ENCODE measurements around the gene SRSF3.

The SRSF3 gene

DNA sequence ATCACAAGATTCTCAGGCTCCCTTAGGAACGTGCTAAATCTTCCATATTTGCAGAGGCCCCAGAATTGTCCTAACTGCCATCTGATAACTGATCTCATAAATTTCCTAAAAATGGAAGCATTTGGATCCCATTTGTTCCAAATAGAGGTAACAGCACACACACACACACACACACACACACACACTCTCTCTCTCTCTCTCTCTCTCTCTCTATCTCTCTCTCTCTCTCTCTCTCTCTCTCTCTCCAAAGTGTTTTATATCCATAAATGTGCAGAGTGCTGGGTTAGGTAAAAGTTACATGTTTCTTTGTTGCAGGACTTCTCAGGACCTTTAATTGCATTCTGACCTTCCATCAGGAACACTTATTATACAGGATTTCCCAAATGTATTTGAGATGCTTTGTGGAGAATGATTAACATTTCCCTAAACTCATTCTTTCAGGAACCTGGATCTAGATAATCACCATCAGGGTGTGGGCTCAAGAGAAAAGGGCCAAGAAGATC, 38.4 kb upstream of the SRSF3 start:
- Histone ChIP-seq H3K9me3 (ENCODE audit: low read depth, low read length) (no peaks in the 10 kb centered on the region), H3K4me3 (no peak overlapping the region), H3K36me3 (ENCODE audit: insufficient read depth, low read length) (no peaks in the 10 kb centered on the region), H3K9ac (ENCODE audit: insufficient read length) (no peak overlapping the region), H3K27ac (no peak overlapping the region)
- TF ChIP-seq POLR2AphosphoS5 (IDR thresholded peaks at IDR 0.05; ENCODE audit: borderline replicate concordance, low read depth, low read length) (no peak), EZH2 (IDR thresholded peaks at IDR 0.05) (no peak), FOXP2 (optimal IDR thresholded peaks at IDR 0.05; ENCODE audit: control extremely low read depth, extremely low read length, insufficient read depth) (no peak)
- DNase-seq (ENCODE audit: low read depth, low spot score), result no peak

GRCh38 chr6:36556281-36556680, 37.9 kb upstream of the SRSF3 start:
- Histone ChIP-seq H3K36me3 (ENCODE audit: insufficient read depth, low read length) (no peaks in the 10 kb centered on the region), H3K27ac (no peak overlapping the region), H3K9ac (ENCODE audit: insufficient read length) (no peak overlapping the region), H3K9me3 (ENCODE audit: low read depth, low read length) (no peaks in the 10 kb centered on the region), H3K4me3 (no peak overlapping the region)
- TF ChIP-seq POLR2AphosphoS5 (IDR thresholded peaks at IDR 0.05; ENCODE audit: borderline replicate concordance, low read depth, low read length), result no peak
- TF ChIP-seq EZH2 (IDR thresholded peaks at IDR 0.05), result no peak
- no peak for TF ChIP-seq FOXP2 (optimal IDR thresholded peaks at IDR 0.05; ENCODE audit: control extremely low read depth, extremely low read length, insufficient read depth)
- no peak for DNase-seq (ENCODE audit: low read depth, low spot score)

GRCh38 chr6:36559011-36559793, 35.0 kb upstream of the SRSF3 start:
- no peak for DNase-seq (ENCODE audit: low read depth, low spot score)
- Histone ChIP-seq H3K27ac (no peak overlapping the region), H3K4me3 (no peak overlapping the region), H3K9me3 (ENCODE audit: low read depth, low read length) (no peaks in the 10 kb centered on the region), H3K36me3 (ENCODE audit: insufficient read depth, low read length) (no peaks in the 10 kb centered on the region), H3K9ac (ENCODE audit: insufficient read length) (no peak overlapping the region)
- TF ChIP-seq FOXP2 (optimal IDR thresholded peaks at IDR 0.05; ENCODE audit: control extremely low read depth, extremely low read length, insufficient read depth) (no peak), EZH2 (IDR thresholded peaks at IDR 0.05) (no peak), POLR2AphosphoS5 (IDR thresholded peaks at IDR 0.05; ENCODE audit: borderline replicate concordance, low read depth, low read length) (no peak)

- TF ChIP-seq EZH2 (IDR thresholded peaks at IDR 0.05) (no peak), POLR2AphosphoS5 (IDR thresholded peaks at IDR 0.05; ENCODE audit: borderline replicate concordance, low read depth, low read length) (no peak), FOXP2 (optimal IDR thresholded peaks at IDR 0.05; ENCODE audit: control extremely low read depth, extremely low read length, insufficient read depth) (no peak)
- Histone ChIP-seq H3K4me3 (no peak overlapping the region), H3K36me3 (ENCODE audit: insufficient read depth, low read length) (no peaks in the 10 kb centered on the region), H3K9ac (ENCODE audit: insufficient read length) (no peak overlapping the region), H3K27ac (no peak overlapping the region), H3K9me3 (ENCODE audit: low read depth, low read length) (no peaks in the 10 kb centered on the region)
- no peak for DNase-seq (ENCODE audit: low read depth, low spot score)
Observed at GRCh38 chr6:36560822-36561221, 33.3 kb upstream of the SRSF3 start.

- H3K9me3 ChIP-seq (ENCODE audit: low read depth, low read length), result no peaks in the 10 kb centered on the region
- H3K9ac ChIP-seq (ENCODE audit: insufficient read length), result no peak overlapping the region
- TF ChIP-seq EZH2 (IDR thresholded peaks at IDR 0.05), result no peak
- no peak for TF ChIP-seq FOXP2 (optimal IDR thresholded peaks at IDR 0.05; ENCODE audit: control extremely low read depth, extremely low read length, insufficient read depth)
- TF ChIP-seq POLR2AphosphoS5 (IDR thresholded peaks at IDR 0.05; ENCODE audit: borderline replicate concordance, low read depth, low read length), result no peak
- no peak overlapping the region for H3K4me3 ChIP-seq
- DNase-seq (ENCODE audit: low read depth, low spot score), result no peak
- no peaks in the 10 kb centered on the region for H3K36me3 ChIP-seq (ENCODE audit: insufficient read depth, low read length)
- no peak overlapping the region for H3K27ac ChIP-seq
Observed at GRCh38 chr6:36563237-36563927, 30.8 kb upstream of the SRSF3 start.

DNA sequence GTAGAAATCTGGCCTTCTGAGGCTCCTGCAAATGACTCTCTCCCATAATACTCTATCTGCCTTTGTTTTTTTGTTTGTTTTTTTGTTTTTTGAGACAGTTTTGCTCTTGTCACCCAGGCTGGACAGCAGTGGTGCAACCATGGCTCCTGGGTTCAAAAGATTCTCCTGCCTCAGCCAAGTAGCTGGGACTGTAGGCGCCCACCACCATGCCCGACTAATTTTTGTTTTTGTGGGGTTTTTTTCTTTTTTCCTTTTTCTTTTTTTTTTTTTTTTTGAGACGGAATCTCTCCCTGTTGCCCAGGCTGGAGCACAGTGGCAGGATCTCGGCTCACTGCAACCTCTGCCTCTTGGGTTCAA, 30.3 kb upstream of the SRSF3 start:
- DNase-seq (ENCODE audit: low read depth, low spot score), result no peak
- no peaks in the 10 kb centered on the region for H3K36me3 ChIP-seq (ENCODE audit: insufficient read depth, low read length)
- no peaks in the 10 kb centered on the region for H3K9me3 ChIP-seq (ENCODE audit: low read depth, low read length)
- H3K4me3 ChIP-seq, result no peak overlapping the region
- no peak overlapping the region for H3K27ac ChIP-seq
- no peak overlapping the region for H3K9ac ChIP-seq (ENCODE audit: insufficient read length)
- TF ChIP-seq EZH2 (IDR thresholded peaks at IDR 0.05) (no peak), POLR2AphosphoS5 (IDR thresholded peaks at IDR 0.05; ENCODE audit: borderline replicate concordance, low read depth, low read length) (no peak), FOXP2 (optimal IDR thresholded peaks at IDR 0.05; ENCODE audit: control extremely low read depth, extremely low read length, insufficient read depth) (no peak)

GRCh38 chr6:36566418-36566905, 27.7 kb upstream of the SRSF3 start:
- H3K4me3 ChIP-seq, result no peak overlapping the region
- H3K27ac ChIP-seq, result no peak overlapping the region
- no peak for DNase-seq (ENCODE audit: low read depth, low spot score)

GRCh38 chr6:36570264-36570663, 23.9 kb upstream of the SRSF3 start:
- Histone ChIP-seq H3K4me3 (no peak overlapping the region), H3K36me3 (ENCODE audit: insufficient read depth, low read length) (no peaks in the 10 kb centered on the region), H3K9me3 (ENCODE audit: low read depth, low read length) (no peaks in the 10 kb centered on the region), H3K27ac (no peak overlapping the region), H3K9ac (ENCODE audit: insufficient read length) (no peak overlapping the region)
- TF ChIP-seq FOXP2 (optimal IDR thresholded peaks at IDR 0.05; ENCODE audit: control extremely low read depth, extremely low read length, insufficient read depth), result no peak
- TF ChIP-seq POLR2AphosphoS5 (IDR thresholded peaks at IDR 0.05; ENCODE audit: borderline replicate concordance, low read depth, low read length), result no peak
- no peak for TF ChIP-seq EZH2 (IDR thresholded peaks at IDR 0.05)
- DNase-seq (ENCODE audit: low read depth, low spot score), result no peak

More at GRCh38 chr6:36566418-36566905, 27.7 kb upstream of the SRSF3 start:
- no peak for TF ChIP-seq POLR2AphosphoS5 (IDR thresholded peaks at IDR 0.05; ENCODE audit: borderline replicate concordance, low read depth, low read length)
- TF ChIP-seq EZH2 (IDR thresholded peaks at IDR 0.05), result no peak
- no peak for TF ChIP-seq FOXP2 (optimal IDR thresholded peaks at IDR 0.05; ENCODE audit: control extremely low read depth, extremely low read length, insufficient read depth)
- Histone ChIP-seq H3K9me3 (ENCODE audit: low read depth, low read length) (no peaks in the 10 kb centered on the region), H3K36me3 (ENCODE audit: insufficient read depth, low read length) (no peaks in the 10 kb centered on the region), H3K9ac (ENCODE audit: insufficient read length) (no peak overlapping the region)
